Fibroblast of lung (primary cell): ENCODE data around the gene SPTAN1.

Source experiments
- CTCF ChIP-seq, 2 donors: IDR thresholded peaks in 1 of 2; conservative IDR thresholded peaks in 1 of 2; 1 replicate in 1 of 2; 2 replicates in 1 of 2; pipeline ENCODE4 v1.5.1; 2011 to 2012; ENCODE audit warnings: low read length in 2 of 2, control low read depth in 1 of 2, inconsistent platforms in 1 of 2, low read depth in 1 of 2, mild to moderate bottlenecking in 1 of 2
- EZH2 ChIP-seq: IDR thresholded peaks from 2 replicates; pipeline ENCODE4 v1.5.1; 2012; ENCODE audit warnings: low read length, control low read depth, mild to moderate bottlenecking; ENCODE audit errors: missing control alignments

DNA sequence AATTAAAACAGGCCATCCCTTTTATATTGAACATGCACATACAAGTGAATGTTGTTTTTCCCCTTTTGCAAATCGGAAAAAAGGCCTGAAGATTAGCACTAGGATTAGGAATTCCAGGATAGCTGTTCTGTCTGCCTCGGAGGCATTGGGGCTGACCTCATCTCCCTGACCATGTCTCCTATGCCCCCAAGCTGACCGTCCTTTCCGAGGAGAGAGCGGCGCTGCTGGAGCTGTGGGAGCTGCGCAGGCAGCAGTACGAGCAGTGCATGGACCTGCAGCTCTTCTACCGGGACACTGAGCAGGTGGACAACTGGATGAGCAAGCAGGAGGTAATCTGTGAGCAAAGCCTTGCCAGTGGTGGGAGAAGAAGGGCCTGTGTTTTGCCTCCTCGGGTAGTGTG lies 28.3 kb downstream of the SPTAN1 start:
- no peak for TF ChIP-seq CTCF (conservative IDR thresholded peaks at IDR 0.05 in 1 of 2, IDR thresholded peaks at IDR 0.05 in 1 of 2; ENCODE audit: low read depth in 1 of 2, low read length in 2 of 2)
- TF ChIP-seq EZH2: no peak
